GM19240 (cell line): Measurements from ENCODE around the gene MIF4GD.
A peak's percentile ranks its signal among the peaks of the same experiment; 100 is the strongest.
"Not testable (repeated sequence)": the region's sequence is repeated elsewhere in the genome, so short reads cannot be mapped to it uniquely, and the experiment has no call there.

Source experiments
- DNase-seq: peaks from one replicate; pipeline ENCODE4 v3.0.0; 2011; ENCODE audit warnings: low spot score; ENCODE audit not compliant: insufficient read length

Gene MIF4GD

DNA sequence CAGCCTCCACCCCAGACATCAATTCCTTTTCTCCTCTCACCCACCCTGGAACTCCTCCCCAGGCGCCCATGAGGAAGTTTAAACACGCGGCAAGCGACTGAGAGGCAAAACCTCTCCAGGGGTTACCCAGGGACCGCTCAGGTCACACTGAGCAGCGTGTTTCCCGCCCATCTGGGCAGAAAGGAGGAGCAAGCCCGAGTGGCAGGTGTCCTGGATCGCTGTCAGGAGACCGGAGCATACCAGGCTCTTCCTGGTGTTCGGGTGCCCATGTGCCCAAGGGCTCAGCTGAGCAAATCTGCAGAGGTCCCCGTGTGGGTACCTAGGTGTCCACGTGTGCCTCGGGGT is 17.7 kb upstream of the MIF4GD start:
- peak; percentile 27 for DNase-seq

DNA sequence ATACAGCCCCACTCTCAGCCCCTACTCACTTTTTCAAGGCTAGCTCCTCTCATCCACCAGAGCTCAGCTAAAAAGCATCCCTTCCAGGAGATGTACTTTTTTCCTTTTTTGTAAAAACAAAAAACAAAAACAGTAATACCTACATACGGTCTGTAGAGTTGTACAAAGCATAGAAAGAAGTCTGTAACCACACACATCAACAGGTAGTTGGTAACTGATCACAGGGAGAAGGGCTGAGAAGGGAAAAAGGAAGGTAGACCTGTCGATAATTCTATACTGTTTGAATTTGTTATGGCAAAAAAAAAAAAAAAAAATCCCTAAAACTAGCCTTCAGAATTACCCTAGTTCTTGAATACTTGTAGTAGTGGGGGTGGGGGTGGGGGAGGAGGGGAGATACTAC is 17.3 kb upstream of the MIF4GD start:
- DNase-seq, result no peak

DNA sequence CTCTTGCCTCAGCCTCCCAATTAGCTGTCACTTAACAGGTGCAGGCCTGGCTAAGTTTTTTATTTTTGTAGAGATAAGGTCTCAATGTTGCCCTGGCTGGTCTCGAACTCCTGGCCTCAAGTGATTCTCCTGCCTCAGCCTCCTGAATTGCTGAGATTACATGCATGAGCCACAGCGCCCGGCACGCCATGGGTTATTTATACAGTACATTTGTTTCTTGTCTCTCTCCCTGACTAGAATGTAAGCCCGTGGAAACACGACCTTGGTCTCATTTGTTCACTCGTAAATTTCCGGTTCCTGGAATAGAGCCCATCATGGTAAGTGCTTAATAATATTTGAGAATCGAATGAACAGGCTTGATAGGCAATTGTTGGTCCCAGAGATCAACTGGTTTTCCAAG is 16.2 kb upstream of the MIF4GD start:
- DNase-seq, result no peak

DNA sequence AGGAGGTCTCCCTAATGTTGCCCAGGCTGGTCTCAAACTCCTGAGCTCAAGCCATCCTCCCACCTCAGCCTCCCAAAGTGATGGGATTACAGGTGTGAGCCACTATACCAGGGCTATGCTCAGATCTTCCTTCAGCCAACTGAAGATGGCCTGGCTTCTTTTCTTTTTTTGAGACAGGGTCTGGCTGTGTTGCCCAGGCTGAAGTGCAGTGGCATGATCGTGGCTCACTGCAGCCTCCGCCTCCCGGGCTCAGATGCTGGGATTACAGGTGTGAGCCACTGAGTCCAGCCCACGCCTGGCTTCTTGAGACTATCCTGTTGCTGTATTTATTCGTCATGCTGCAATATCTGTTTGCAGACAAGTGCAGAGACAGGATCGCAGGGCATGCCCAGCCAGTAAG is 14.1 kb upstream of the MIF4GD start:
- DNase-seq, result no peak

DNA sequence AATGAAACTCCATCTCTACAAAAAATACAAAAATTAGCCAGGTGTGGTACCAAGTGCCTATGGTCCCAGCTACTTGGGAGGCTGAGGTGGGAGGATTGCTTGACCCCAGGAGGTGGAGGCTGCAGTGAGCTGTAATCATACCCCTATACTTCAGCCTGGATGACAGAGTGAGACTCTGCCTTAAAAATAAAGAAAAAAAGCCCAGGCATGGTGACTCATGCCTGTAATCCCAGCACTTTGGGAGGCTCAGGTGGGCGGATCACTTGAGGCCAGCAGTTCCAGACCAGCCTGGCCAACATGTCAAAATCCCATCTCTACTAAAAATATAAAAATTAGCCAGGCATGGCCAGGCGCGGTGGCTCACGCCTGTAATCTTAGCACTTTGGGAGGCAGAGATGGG is 9.2 kb upstream of the MIF4GD start:
- DNase-seq, result not testable (repeated sequence)

DNA sequence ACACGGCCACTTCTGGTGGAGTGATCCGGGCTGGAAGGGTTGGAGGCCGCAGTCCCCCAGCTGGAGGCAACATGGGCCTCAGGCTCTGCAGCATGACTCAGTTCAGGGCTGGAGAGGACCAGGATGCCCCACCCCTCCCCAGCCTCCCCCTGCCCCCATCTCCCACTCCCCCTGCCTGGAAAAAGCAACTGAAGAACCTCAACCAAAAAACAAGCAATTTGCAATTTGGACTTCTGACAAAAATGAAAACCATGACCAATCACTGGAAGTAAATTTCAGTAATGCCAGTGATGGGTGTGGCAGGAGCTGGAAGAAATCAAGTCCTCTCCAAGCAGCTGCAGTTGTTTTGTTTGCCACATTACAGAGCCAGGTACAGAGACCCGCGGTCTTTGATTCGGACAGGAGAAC is 6.6 kb upstream of the MIF4GD start:
- DNase-seq, result no peak

DNA sequence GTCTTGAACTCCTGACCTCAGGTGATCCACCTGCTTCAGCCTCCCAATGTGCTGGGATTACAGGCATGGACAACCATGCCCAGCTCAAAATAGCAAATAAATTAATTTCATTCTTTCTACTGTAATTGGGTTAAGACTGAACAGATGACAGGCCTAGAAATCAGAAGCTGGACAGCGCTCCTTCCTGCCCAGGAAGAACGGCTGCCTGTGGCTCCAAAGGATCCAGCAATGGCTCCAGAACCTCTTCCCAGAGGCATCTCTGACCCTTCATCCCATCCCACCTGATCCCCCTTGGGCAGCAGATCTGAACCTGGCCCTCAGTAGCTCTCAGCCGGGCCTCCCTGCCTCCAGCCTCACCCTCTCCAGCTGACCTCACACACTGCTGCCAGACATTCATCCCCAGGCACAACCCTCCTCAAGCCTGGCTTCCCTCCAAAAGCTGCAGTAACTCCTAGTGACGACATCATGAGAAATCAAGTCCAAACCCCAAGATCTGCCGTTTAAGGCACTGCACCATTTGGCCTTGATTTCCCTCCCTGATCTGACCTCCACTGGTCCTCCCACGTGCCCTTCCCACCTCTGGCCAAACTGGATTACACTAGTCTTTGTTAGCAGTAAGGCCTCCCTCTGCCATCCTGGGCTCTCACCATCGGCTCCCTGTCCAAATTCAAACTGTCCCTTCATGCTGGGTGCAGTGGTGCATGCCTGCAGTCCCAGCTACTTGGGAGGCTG is 3.1 kb upstream of the MIF4GD start:
- no peak for DNase-seq

DNA sequence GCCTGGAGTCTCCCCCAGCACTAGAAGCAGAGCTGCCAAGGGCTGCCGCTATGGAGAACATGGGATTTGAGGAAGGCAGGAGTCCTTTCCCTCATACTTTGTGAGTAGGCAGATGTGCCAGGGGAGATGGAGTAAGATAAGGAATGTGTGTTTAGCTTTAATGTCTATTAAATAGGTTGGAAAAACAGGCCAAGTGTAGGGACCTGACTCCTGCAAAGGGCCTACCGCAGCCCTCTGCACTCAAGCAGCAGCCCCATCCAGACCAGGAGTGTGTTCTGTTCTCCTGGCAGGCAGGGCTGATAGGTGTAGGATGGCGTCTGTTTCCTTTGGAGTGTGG is 1.8 kb upstream of the MIF4GD start:
- no peak for DNase-seq

DNA sequence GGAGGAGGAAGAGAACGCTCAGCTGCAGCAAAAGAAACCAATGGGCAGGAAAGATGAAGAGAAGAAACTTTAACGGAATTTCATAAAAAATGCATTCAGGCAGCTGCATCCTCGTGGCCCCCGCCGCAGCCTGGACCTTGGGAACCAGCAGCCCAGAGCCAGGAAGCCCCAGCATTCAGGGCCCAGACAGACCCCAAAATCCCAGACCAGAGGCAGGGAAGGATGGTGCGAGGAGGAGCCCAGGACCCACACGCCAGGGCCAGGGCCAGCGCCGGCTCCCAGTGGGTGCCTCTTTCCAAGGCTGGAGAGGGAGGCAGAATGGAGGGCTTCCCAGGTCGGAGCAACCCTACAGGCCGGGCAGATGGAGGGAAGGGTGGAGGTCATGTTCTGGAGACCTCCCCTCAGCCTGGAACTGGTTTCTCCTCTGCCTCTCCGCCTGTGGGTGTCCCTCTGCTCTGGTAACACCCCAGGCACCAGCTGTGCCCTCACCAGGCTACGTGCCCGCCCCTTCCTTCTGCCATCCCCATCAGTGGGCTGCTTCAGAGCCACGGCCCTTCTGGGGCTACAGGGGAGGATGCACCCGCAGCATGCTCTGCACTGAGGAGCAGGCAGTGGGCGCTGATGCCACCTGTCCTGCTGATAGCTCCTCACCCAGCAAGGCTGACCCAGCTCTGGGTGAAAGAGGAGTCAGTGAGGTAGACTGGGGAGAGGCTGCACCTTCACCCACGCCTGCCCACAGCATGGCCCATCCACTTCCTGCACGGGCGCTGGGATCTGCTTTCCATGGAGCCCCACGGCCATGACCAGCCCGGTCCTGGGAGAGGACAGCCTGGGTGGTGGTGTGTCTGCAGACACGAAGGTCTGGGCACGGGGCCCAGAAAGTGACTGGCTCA is 1.2 kb upstream of the MIF4GD start:
- no peak for DNase-seq

DNA sequence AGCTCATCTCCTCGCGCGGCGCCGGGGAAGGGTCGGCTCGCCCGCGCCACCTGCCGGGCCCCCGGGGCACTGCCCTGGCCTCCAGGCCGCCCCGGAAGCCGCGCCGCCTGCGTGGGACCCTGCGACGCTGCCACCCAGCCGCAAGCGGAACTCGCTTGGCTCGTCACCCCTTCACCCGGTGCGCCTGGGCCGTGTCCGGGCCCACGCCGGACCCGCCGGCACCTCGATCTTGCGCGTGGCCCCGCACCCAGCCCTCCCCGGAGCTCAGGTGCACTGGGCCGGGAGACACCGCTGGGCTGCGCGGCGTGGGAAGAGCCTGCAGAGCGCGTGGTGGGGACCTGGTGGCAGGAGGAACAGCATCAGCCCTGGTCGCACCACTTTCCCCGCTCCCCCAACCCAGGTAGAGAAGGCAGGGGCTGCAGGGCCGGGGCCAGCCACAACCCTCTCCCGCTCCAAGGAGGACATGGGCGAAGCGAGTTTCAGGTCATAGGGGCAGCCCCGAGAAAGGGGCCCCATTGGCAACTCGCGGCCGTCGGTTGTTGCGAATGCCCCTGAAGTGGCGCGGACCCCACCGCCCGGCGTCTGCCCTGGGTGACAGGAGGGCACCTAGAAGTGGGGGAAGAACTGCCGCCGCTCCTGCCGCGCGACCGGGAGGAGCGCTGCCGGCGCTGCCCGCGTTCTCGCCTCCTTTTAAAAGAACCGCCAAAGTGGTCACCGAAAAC is 363 bp upstream of the MIF4GD start:
- DNase-seq, result peak; percentile 86

DNA sequence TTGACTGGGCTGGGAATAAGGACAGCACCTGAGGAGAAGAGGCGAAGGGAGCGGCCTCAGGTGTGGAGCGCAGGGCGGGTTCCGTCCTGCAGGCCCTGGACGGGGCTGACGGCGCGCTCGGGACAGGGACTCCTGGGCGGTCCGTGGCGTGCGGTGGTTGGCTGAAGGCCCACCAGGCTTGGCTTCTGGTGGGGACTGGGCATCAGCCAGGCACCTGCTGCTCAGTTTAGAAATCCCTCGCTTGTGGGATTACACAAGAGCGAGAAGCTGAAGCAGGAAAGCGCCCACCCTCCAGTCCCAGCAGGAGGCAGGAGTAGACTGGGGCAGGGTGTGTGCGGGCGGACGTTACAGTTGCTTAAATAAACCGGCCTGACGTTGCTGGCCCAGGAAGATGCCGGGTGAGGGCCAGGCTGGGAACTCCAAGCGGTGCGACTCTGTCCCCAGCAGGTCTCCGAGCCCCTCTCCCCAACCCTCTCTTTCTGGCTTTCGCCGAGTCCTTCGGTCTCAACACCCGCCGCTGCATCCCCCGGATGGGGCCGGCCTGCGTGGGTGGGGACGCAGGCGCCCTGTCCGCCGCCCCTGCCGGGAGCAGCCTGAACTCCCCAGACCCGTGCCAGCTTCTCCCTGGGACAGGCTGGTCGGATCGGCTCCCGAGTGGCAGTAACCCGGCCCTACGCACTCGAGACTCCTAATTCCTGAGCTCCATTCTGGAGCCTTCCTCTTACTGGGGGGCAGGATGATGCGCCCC is 639 bp downstream of the MIF4GD start:
- DNase-seq, result peak; percentile 35

DNA sequence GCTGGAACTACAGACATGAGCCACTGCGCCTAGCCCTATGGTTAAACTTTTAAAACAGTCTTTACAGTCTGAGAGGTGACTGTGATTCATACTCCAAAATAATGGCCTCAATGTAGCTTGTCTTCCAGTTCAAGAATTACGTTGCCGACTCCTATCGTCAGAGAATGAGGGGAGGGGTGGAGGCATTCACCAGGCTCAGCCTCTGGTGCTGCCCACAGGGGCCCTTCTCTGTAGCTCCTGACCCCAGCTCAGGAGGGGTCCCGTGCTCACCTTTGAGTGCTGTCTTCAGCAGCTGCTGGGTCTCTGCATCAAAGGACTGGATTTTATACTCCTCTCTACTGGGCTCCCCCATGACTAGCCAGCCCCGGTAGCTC is 1.2 kb downstream of the MIF4GD start:
- DNase-seq, result no peak

DNA sequence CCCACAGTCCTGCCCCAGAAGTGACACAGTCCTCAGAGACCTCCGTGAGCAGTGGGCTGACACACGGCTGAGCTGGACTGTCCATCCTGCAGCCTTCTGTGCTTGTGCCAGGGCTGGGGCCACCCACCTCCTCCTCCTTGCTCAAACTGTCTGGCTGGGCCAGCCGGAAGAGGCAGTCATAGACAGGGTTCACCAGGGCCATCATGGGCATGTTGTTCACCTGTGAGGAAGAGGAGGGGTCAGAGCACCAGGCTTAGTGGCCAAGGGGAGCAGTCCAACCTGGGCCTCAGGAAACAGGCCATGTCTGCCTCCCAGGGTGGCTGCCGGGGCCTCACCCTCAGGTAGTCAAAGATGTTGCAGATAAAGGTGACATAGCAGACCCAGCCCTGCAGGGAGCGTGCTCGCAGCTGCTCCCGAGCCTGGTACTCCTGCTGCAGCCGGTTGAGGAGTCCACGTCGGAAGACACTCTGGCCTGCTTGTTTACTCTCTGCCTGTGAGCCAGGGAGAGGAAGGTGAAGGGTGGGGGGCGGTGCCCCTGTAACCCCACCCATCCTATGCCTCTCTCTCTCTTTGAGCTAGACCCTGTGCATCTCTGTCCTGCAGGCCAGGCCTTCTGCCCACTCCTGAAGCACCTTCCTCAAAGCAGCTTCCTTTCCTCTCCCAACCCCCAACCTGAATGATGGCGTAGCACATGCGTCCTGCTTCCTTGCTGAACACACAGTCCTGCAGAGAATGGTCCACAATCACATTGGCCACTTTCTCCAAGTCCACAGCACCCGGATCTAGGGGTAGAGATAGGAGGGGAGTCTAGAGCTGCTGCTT is 3.4 kb downstream of the MIF4GD start:
- no peak for DNase-seq

DNA sequence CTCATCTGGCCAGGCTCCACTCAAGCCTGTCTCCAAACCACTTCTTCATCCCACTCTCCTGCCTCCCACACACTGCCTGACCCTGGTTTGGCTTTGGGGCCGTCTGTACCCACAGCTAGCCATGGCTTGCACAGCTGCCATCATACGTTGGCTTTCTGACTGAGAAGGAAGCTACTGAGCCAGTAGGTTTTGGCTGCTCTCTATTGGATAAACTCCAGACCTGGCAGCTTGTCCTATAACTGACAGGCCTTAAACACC is 3.9 kb downstream of the MIF4GD start:
- DNase-seq, result no peak

DNA sequence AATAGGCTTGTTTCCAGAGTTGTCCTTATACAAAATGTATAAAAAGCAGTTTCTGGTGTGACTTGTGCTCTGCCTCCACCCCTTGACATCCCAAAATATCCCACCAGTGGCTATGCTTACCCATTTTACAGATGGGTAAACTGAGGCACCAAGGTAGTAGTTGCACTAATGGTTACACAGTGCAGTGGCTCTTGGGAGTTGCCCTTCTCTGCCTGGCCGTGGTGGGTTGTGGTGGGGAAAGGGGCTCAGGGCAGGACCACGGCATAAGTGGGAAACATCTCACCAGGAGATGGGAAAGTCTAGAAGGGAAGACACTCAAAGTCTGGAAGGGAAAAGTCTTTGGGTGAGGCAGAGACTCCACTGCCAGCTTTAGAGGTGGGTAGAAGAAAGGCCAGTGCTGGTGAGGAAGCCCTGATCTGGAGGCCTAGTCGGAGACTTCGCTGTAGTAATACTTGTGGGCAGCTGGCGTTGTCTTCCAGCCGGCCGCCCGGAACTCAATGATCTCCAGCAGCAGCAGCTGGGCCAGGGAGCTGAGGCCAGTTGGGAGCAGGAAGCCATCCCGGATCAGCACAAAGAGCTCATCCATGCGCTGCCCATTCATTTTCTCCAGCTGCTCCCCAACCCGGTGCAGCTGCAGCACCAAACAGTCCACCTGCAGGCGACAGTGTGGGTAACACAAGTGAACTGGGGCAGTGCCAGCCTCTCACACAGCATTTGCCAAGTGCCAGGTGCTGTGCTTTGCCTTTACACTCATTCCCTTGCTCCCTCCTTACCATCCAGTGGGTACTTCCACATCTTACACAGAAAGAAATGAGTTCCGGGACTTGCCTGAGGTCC is 4.5 kb downstream of the MIF4GD start:
- DNase-seq, result no peak

DNA sequence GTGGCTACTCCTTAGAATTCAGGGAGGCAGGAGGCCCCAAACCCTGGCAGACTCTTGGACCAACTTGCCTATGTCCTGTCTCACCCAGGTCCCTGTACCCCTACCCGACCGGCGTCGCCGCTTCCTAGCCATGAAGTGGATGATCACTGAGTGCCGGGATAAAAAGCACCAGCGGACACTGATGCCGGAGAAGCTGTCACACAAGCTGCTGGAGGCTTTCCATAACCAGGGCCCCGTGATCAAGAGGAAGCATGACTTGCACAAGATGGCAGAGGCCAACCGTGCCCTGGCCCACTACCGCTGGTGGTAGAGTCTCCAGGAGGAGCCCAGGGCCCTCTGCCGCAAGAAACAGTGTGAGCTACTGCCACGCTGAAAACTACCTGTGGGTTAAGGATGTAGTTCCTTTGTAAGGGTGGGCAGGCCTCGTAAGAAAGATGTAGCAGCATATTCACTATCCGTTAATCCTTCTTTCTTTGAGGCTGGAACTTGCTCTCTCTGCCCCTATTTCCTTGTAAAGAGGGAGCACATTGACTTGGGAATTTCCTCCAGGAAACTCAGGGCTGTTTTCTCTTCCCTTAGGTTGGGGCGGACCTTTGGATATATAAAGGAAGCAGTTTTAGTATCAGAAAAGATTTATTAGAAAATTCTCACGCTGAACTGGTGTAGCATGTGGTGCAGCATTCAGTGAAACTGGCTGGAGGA is 5.3 kb downstream of the MIF4GD start:
- no peak for DNase-seq

DNA sequence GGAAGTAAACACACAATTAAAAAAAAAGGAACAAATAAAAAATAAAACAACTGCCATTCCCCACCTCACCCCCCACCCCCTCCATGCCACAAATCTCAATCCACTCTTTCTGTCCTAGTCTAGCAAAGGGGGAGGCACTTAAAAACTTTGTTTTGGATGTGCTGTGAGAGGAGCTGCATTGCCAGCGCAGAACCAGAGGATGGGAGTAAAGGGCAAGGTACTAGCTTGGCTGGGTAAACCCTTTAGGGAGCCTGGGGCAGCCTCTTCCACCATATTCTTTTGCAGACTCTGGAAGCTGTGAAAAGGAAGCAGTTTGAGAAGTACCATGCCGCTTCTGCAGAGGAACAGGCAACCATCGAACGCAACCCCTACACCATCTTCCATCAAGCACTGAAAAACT is 8.0 kb downstream of the MIF4GD start:
- DNase-seq, result no peak

DNA sequence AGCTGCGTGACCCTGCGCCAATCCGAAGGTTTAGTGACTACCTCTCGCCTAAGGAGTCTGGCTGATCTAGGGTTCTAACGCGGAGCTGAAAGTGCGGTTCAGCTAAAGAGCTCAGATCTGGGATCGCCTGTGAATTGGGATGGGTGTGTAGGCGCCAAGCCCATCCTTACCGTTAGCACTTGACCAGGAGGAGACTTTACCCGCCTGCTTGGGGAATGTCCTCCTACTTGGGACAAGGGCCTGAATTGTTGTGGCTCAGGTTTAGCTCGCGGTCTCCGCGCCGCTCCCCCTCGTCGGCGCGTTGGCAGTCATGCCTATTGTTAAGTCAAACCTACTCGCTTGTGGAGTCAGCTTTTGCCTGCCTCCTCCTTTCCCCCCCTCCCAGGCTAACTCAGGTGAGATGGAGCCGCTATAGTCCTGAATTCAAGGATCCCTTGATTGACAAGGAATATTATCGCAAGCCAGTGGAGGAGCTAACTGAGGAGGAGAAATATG is 8.9 kb downstream of the MIF4GD start:
- no peak for DNase-seq

DNA sequence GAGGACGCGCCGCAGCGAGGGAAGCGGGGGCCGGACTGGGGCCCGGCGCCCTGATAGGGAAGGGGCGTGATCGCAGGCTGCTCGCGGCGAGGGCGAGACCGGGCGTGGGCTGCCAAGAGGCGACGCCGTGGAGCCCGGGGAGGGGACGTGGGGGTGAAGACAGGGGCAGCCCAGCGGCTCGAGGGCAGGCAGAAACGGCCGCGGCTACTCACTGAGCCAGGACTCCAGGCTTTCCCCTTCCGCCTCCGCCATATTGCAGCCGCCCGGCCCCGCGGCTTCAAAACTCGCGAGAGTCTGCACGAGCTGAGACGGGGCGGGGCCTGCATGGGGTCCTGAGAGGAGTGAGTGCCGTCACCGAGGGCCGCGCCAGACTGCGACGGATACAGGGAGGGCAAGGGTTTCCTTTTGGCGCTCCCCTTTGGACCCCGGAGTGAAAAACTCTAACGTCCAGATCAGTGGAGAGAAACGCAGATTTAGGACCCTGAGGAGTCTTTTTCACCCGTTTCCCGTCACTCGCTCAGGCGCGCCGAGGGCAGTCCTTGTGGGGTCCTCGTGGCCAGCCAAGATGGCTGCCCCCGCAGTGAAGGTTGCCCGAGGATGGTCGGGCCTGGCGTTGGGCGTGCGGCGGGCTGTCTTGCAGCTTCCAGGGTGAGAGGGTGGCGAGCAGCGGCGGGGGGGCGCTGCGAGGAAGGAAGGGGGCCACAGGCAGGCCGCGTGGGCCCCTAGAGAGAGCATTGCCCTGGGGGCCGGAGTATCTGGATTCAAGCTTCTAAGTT is 9.5 kb downstream of the MIF4GD start, which contains the start of the genes GGA3 and MRPS7:
GGA3 (minus strand) TSS at position 271 of the 776 bp plus-strand sequence; CDS start at position 252, 19 bp downstream.
MRPS7 (plus strand) TSS at position 544 of the 776 bp plus-strand sequence; CDS start at position 566, 22 bp downstream.
- DNase-seq, result peak; percentile 71
